Measurements from ENCODE around the gene HSD17B2.
A peak's percentile ranks its signal among the peaks of the same experiment; 100 is the strongest.

The HSD17B2 gene

GRCh38 chr16:82116535-82116934 lies 81.5 kb downstream of the HSD17B2 start:
- Histone ChIP-seq H3K9me3 (ENCODE audit: insufficient read depth, low read depth, low read length) (no peaks in the 10 kb centered on the region), H2BK12ac (ENCODE audit: low read length) (no peak overlapping the region), H2BK5ac (ENCODE audit: low read depth, low read length, poor library complexity) (no peak overlapping the region), H3K14ac (ENCODE audit: low read length) (no peak overlapping the region), H3K4ac (ENCODE audit: low read depth, low read length) (no peak overlapping the region), H3K79me2 (ENCODE audit: control insufficient read depth, insufficient read depth, low read length, poor library complexity) (no peaks in the 10 kb centered on the region), H4K91ac (ENCODE audit: low read depth, low read length) (no peak overlapping the region), H3K27me3 (ENCODE audit: insufficient read depth, low read length) (no peaks in the 10 kb centered on the region), H4K12ac (ENCODE audit: low read depth, low read length) (no peak overlapping the region), H2BK120ac (ENCODE audit: insufficient read depth, low read length, poor library complexity) (no peak overlapping the region), H2AK5ac (ENCODE audit: low read length) (no peak overlapping the region), H4K8ac (ENCODE audit: low read depth, low read length) (no peak overlapping the region), H2AFZ (ENCODE audit: insufficient read depth, low read length, poor library complexity) (no peak overlapping the region), H3K23ac (ENCODE audit: low read length) (no peak overlapping the region), H3K4me3 (ENCODE audit: low read depth, low read length) (no peak overlapping the region), H3K27ac (ENCODE audit: low read depth, low read length) (no peak overlapping the region), H3K4me1 (ENCODE audit: control insufficient read depth in 1 of 2, insufficient read depth in 2 of 2, low read length in 2 of 2) (no peaks in the 10 kb centered on the region), H3K36me3 (ENCODE audit: control insufficient read depth in 1 of 2, insufficient read depth in 2 of 2, low read length in 2 of 2) (no peaks in the 10 kb centered on the region), H3K4me2 (ENCODE audit: low read length) (no peak overlapping the region), H3K9ac (ENCODE audit: low read length) (no peak overlapping the region), H3K79me1 (ENCODE audit: low read length) (no peaks in the 10 kb centered on the region), H3K18ac (ENCODE audit: low read length) (no peak overlapping the region)
- WGBS (ENCODE audit: extremely low coverage, insufficient coverage, insufficient read length): no CpG with 5 or more reads among the region's 1 CpG
- no peak for DNase-seq

GRCh38 chr16:82118749-82119148 lies 83.7 kb downstream of the HSD17B2 start:
- no peaks in the 10 kb centered on the region for H3K4me1 ChIP-seq (ENCODE audit: control insufficient read depth in 1 of 2, insufficient read depth in 2 of 2, low read length in 2 of 2)
- WGBS (ENCODE audit: extremely low coverage, insufficient coverage, insufficient read length): no CpG with 5 or more reads among the region's 2 CpGs
- H4K91ac ChIP-seq (ENCODE audit: low read depth, low read length): no peak overlapping the region
- no peak overlapping the region for H3K23ac ChIP-seq (ENCODE audit: low read length)
- no peaks in the 10 kb centered on the region for H3K27me3 ChIP-seq (ENCODE audit: insufficient read depth, low read length)
- no peak overlapping the region for H3K4me3 ChIP-seq (ENCODE audit: low read depth, low read length)
- H3K27ac ChIP-seq (ENCODE audit: low read depth, low read length): no peak overlapping the region
- no peaks in the 10 kb centered on the region for H3K79me2 ChIP-seq (ENCODE audit: control insufficient read depth, insufficient read depth, low read length, poor library complexity)
- H2AK5ac ChIP-seq (ENCODE audit: low read length): no peak overlapping the region
- H4K12ac ChIP-seq (ENCODE audit: low read depth, low read length): no peak overlapping the region
- no peak overlapping the region for H4K8ac ChIP-seq (ENCODE audit: low read depth, low read length)
- H3K9ac ChIP-seq (ENCODE audit: low read length): no peak overlapping the region
- H3K79me1 ChIP-seq (ENCODE audit: low read length): no peaks in the 10 kb centered on the region
- H3K9me3 ChIP-seq (ENCODE audit: insufficient read depth, low read depth, low read length): no peaks in the 10 kb centered on the region
- DNase-seq: no peak
- H3K4ac ChIP-seq (ENCODE audit: low read depth, low read length): no peak overlapping the region
- no peak overlapping the region for H3K18ac ChIP-seq (ENCODE audit: low read length)
- no peak overlapping the region for H2AFZ ChIP-seq (ENCODE audit: insufficient read depth, low read length, poor library complexity)
- no peak overlapping the region for H3K14ac ChIP-seq (ENCODE audit: low read length)
- no peak overlapping the region for H2BK5ac ChIP-seq (ENCODE audit: low read depth, low read length, poor library complexity)
- no peak overlapping the region for H2BK12ac ChIP-seq (ENCODE audit: low read length)
- no peak overlapping the region for H2BK120ac ChIP-seq (ENCODE audit: insufficient read depth, low read length, poor library complexity)
- no peaks in the 10 kb centered on the region for H3K36me3 ChIP-seq (ENCODE audit: control insufficient read depth in 1 of 2, insufficient read depth in 2 of 2, low read length in 2 of 2)
- H3K4me2 ChIP-seq (ENCODE audit: low read length): no peak overlapping the region

- Histone ChIP-seq H4K12ac (ENCODE audit: low read depth, low read length) (no peak overlapping the region), H2AFZ (ENCODE audit: insufficient read depth, low read length, poor library complexity) (no peak overlapping the region), H3K79me2 (ENCODE audit: control insufficient read depth, insufficient read depth, low read length, poor library complexity) (no peaks in the 10 kb centered on the region), H3K27me3 (ENCODE audit: insufficient read depth, low read length) (no peaks in the 10 kb centered on the region), H4K91ac (ENCODE audit: low read depth, low read length) (no peak overlapping the region), H3K4me2 (ENCODE audit: low read length) (no peak overlapping the region), H3K14ac (ENCODE audit: low read length) (no peak overlapping the region), H3K27ac (ENCODE audit: low read depth, low read length) (no peak overlapping the region), H3K9me3 (ENCODE audit: insufficient read depth, low read depth, low read length) (no peaks in the 10 kb centered on the region), H3K18ac (ENCODE audit: low read length) (no peak overlapping the region), H2BK12ac (ENCODE audit: low read length) (no peak overlapping the region), H3K36me3 (ENCODE audit: control insufficient read depth in 1 of 2, insufficient read depth in 2 of 2, low read length in 2 of 2) (no peaks in the 10 kb centered on the region), H2AK5ac (ENCODE audit: low read length) (no peak overlapping the region), H3K79me1 (ENCODE audit: low read length) (no peaks in the 10 kb centered on the region), H3K23ac (ENCODE audit: low read length) (no peak overlapping the region), H2BK120ac (ENCODE audit: insufficient read depth, low read length, poor library complexity) (no peak overlapping the region), H3K9ac (ENCODE audit: low read length) (no peak overlapping the region), H3K4me1 (ENCODE audit: control insufficient read depth in 1 of 2, insufficient read depth in 2 of 2, low read length in 2 of 2) (no peaks in the 10 kb centered on the region), H3K4ac (ENCODE audit: low read depth, low read length) (no peak overlapping the region), H4K8ac (ENCODE audit: low read depth, low read length) (no peak overlapping the region), H3K4me3 (ENCODE audit: low read depth, low read length) (no peak overlapping the region), H2BK5ac (ENCODE audit: low read depth, low read length, poor library complexity) (no peak overlapping the region)
- no peak for DNase-seq
- no CpG with 5 or more reads among the region's 4 CpGs for WGBS (ENCODE audit: extremely low coverage, insufficient coverage, insufficient read length)
Measured at GRCh38 chr16:82119405-82119804, 84.4 kb downstream of the HSD17B2 start.

- H2BK12ac ChIP-seq (ENCODE audit: low read length): no peak overlapping the region
- H3K4ac ChIP-seq (ENCODE audit: low read depth, low read length): no peak overlapping the region
- H4K8ac ChIP-seq (ENCODE audit: low read depth, low read length): no peak overlapping the region
- no peak overlapping the region for H3K23ac ChIP-seq (ENCODE audit: low read length)
- no peak overlapping the region for H4K12ac ChIP-seq (ENCODE audit: low read depth, low read length)
- no peak overlapping the region for H3K27ac ChIP-seq (ENCODE audit: low read depth, low read length)
- no peaks in the 10 kb centered on the region for H3K27me3 ChIP-seq (ENCODE audit: insufficient read depth, low read length)
- H3K79me1 ChIP-seq (ENCODE audit: low read length): no peaks in the 10 kb centered on the region
- no peaks in the 10 kb centered on the region for H3K36me3 ChIP-seq (ENCODE audit: control insufficient read depth in 1 of 2, insufficient read depth in 2 of 2, low read length in 2 of 2)
- H3K9me3 ChIP-seq (ENCODE audit: insufficient read depth, low read depth, low read length): no peaks in the 10 kb centered on the region
- no peak overlapping the region for H3K18ac ChIP-seq (ENCODE audit: low read length)
- H3K4me3 ChIP-seq (ENCODE audit: low read depth, low read length): no peak overlapping the region
- peak in 1 of 2 donors; percentile 59 for DNase-seq
- H2AFZ ChIP-seq (ENCODE audit: insufficient read depth, low read length, poor library complexity): no peak overlapping the region
- no peak overlapping the region for H4K91ac ChIP-seq (ENCODE audit: low read depth, low read length)
- H2AK5ac ChIP-seq (ENCODE audit: low read length): no peak overlapping the region
- H3K14ac ChIP-seq (ENCODE audit: low read length): no peak overlapping the region
- H3K4me1 ChIP-seq (ENCODE audit: control insufficient read depth in 1 of 2, insufficient read depth in 2 of 2, low read length in 2 of 2): no peaks in the 10 kb centered on the region
- H3K4me2 ChIP-seq (ENCODE audit: low read length): no peak overlapping the region
- WGBS (ENCODE audit: extremely low coverage, insufficient coverage, insufficient read length): no CpG with 5 or more reads among the region's 3 CpGs
- H2BK120ac ChIP-seq (ENCODE audit: insufficient read depth, low read length, poor library complexity): no peak overlapping the region
- no peak overlapping the region for H3K9ac ChIP-seq (ENCODE audit: low read length)
- no peaks in the 10 kb centered on the region for H3K79me2 ChIP-seq (ENCODE audit: control insufficient read depth, insufficient read depth, low read length, poor library complexity)
- H2BK5ac ChIP-seq (ENCODE audit: low read depth, low read length, poor library complexity): no peak overlapping the region
Measured at GRCh38 chr16:82124651-82125050, 89.6 kb downstream of the HSD17B2 start.
